Hepatic stellate cell (primary cell): ENCODE data around the gene CPAMD8.
"Not testable (repeated sequence)": the region's sequence is repeated elsewhere in the genome, so short reads cannot be mapped to it uniquely, and the experiment has no call there.

Experiments used
- DNase-seq: peaks from one replicate; pipeline ENCODE4 v3.0.0; 2011; ENCODE audit warnings: low spot score

Gene CPAMD8

DNA sequence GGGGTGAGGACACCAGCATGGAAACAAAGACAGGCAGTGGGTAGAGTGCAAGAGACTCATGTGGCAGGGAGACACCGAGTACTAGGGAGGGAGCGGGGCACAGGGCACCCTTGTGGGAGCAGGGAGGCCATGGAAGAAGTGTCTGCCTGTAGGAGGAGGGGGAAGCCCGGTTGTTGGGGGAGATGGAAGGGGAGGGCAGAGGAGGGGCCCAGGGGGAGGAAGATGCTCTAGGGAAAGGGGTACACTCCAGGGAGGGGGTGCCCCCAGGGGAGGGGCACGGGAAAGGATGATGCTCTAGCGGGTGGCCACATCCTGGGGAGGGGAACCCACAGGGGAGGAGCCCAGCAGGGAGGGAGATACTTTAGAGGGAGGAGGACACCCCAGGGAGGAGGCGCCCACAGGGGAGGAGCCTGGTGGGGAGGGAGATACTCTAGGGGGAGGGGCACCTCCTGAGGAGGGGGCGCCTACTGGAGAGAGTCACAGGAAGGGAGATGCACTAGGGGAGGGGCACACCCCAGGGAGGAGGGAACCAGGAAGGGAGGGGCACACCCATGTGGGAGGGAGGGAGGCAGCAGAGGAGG, 24.9 kb downstream of the CPAMD8 start:
- DNase-seq: no peak

DNA sequence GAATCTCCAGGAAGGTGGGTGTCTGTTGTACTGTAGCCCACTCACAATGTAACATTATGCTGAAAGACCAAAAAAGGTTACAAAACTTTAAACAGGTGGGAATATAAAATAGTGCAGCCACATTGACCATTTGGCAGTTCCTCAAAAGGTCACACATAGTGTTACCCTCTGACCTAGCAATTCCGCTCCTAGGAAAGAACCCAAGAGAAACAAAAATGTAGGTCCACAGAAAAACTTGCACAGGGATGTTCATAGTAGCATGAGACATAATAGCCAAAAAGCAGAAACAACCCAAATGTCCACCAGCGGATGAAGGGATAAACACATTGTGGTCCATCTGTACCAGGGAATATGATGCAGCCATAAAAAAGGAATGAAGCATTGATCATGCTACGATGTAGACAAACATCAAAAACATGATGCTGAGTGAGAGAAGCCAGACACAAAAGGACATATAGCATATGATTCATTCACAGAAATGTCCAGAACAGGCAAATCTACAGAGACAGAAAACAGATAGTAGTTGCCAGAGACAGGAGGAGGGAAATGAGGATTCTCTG, 27.9 kb downstream of the CPAMD8 start:
- no peak for DNase-seq

DNA sequence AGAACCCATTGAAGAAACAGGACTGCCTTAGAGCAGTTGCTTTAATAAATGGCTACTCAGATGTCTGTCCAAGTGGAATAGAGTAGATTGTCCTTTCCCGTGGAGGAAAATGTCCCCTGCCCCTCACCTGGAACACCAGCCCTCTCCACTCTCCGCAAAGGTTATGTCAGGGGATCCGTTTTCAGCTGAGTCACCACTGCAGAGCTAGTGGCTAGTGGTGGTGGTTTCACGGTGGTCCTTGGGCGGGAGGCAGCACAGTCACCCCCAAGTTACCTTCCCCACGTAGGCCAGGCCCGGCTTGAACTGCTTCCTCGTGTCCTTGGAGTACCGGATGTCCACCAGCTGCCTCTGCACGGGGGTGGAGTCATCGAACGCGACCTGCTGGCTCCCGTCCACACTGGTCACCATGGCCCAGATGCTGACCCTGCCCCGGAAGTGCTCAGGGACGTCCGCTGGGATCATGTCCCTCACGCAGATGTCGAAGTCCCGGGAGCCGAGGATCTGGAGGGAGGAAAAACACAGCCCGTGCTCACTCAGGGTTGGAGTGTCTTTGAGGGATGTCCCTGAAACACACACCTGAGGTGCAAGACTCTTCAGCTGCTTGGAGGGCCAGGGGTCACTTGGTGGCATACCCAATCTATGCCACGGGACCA, 29.6 kb downstream of the CPAMD8 start:
- DNase-seq: not testable (repeated sequence)

DNA sequence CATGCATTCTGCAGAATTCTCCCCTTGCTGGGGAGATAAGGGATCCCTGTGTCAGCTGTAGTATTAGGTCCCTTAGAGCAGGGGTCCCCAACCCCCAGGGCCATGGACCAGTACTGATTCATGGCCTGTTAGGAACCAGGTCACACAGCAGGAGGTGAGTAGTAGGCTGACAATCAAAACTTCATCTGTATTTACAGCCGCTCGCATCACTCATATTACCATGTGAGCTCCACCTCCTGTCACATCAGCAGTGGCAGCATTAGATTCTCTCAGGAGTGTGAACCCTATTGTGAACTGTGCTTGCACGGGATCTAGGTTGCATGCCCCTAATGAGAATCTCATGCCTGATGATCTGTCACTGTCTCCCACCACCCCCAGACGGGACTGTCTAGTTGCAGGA, 37.9 kb downstream of the CPAMD8 start:
- DNase-seq: no peak

DNA sequence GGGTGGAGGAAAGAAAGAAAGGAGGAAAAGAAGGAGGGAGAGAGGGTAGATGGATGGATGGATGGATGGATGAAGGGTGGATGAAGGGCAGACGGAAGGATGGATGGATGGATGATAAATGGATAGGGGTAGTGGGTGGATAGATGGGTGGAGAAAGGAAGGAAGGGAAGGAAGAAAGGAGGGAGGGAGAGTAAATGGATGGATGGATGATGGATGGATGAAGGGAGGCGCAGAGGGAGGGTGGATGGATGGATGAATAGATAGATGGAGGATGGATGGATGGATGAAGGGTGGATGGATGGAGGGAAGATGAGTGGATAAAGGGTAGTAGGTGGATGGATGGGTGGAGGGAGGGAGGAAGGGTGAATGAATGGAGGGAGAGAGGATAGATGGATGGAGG, 41.2 kb downstream of the CPAMD8 start:
- no peak for DNase-seq

DNA sequence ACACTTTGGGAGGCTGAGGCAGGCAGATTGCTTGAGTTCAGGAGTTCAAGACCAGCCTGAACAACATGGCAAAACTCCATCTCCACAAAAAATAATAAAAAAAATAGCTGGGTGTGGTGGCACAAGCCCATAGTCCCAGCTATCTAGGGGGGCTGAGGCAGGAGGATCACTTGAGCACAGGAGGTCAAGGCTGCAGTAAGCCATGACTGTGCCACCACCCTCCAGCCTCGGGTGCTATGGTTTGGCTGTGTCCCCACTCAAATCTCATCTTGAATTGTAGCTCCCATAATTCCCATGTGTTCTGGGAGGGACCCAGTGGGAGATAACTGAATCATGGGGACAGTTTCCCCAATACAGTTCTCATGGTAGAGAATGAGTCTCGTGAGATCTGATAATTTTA, 44.0 kb downstream of the CPAMD8 start:
- not testable (repeated sequence) for DNase-seq

DNA sequence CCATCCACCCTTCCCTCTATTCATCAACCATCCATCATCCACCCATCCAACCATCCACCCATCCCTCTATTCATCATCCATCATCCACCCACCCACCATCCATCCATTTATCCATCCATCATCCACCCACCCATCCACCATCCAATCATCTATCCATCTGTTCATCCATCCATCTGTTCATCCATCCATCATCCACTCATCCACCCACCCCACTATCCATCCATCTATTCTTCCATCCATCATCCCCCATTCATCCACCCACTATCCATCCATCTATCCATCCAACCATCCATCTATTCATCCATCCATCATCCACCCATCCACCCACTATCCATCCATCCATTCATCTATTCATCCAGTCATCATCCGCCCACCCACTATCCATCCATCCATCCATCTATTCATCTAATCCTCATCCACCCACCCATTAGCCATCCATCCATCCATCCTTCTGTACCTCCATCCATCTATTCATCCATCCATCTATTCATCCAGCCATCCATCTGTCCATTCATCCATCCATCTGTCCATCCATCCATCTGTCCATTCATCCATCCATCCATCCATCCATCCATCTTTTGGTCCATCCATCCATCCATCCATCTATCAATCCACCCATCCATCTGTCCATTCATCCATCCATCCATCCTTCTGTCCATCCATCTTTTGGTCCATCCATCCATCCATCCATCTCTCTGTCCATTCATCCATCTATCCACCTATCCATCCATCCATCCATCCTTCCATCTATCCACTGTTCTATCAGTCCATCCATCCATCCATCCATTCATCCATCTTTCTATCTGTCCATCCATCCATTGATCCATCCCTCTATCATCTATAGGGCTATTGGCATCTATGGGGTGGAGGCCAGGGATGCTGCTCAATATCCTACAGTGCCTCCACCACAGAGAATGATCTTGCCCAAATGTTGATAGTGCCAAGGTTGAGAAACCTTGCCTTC, 47.5 kb downstream of the CPAMD8 start:
- no peak for DNase-seq

DNA sequence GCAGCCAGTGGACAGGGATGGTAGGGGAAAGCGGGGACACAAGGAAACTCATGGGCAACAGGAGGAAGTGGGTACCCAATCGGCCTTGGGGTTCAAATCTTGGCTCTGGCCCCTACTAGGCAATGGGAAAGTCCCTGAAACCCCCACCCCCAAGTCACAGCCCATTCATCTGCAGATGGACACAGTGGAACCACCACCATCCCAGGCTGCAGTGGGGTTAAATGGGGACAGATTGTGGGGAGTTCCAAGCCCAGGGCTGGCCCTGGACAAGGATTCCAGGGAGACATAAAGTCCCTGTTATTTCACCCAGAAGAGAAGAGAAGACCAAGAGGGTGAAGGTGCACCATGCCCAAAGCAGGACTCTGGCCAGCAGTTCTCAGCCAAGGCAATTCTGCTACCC, 48.5 kb downstream of the CPAMD8 start:
- DNase-seq: no peak

DNA sequence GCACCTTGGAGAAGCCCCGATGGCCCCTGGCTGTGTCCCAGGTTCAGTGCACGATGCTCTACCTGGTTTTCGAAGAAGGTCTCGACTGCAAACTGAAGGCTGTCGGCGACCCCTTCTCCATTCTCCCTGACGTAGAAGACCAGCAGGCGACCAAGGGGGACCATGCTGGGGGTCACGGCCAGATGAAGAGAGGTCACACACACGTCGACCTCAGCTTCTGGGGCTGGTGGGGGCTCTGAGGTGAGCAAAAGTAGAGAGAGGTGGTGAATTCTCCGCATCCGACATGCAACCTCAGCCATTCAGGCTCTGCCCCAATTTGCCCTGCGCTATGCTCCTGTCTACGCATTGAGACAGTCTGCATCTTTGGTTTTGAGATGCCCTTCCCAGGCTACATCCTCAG, 49.3 kb downstream of the CPAMD8 start:
- DNase-seq: no peak

DNA sequence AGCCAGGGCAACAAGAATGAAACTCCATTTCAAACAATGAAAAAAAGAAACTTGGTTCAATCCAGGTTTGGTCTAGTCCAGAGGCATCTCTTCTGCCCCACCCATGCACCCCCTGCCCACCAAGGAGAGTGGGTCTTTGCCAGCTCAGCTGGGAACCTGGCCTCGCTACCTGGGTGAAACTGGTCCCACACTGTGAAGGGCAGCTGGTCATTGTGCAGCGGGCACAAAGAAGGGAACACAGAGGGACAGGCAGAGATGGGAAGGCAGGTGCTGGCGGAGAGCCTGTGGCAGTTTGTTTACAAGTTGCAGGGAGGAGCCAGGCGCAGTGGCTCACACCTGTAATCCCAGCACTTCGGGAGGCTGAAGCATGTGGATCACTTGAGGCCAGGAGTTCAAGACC, 50.2 kb downstream of the CPAMD8 start:
- no peak for DNase-seq

DNA sequence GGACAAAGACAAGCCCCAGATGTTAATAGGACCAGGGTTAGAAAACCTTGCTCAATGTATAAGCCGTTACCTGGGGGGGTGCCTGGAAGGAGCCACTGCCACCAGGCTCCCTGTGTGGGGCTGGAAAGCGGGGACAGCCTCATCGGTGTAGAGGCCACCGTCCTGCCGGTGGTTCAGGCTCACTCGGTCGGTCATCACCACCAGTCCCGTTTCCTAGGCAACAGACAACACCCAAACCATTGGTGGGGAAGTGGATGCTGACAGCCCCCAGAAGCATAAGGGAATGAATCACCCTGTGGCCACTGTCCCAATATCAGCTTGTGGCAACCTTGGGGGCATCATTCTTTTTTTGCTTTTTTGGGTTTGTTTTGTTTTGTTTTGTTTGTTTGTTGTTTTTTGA, 55.8 kb downstream of the CPAMD8 start:
- no peak for DNase-seq

DNA sequence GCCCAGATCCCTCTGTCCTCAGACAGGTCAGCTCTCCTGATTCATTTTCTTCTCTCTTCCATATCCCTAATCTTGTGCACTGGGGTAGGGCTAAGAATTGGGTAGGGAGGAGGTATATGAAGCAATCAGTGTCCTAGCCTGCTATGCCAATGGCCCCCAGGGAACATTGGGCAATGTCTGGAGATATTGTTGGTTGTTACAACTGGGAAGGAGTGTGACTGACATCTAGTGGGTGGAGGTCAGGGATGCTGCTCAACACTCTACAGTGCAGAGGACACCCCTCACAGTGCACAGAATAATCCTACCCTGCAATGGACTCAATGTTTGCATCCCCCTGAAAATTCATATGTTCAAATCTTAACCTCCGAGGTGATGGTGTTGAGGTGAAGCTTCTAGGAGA, 57.5 kb downstream of the CPAMD8 start:
- DNase-seq: no peak

DNA sequence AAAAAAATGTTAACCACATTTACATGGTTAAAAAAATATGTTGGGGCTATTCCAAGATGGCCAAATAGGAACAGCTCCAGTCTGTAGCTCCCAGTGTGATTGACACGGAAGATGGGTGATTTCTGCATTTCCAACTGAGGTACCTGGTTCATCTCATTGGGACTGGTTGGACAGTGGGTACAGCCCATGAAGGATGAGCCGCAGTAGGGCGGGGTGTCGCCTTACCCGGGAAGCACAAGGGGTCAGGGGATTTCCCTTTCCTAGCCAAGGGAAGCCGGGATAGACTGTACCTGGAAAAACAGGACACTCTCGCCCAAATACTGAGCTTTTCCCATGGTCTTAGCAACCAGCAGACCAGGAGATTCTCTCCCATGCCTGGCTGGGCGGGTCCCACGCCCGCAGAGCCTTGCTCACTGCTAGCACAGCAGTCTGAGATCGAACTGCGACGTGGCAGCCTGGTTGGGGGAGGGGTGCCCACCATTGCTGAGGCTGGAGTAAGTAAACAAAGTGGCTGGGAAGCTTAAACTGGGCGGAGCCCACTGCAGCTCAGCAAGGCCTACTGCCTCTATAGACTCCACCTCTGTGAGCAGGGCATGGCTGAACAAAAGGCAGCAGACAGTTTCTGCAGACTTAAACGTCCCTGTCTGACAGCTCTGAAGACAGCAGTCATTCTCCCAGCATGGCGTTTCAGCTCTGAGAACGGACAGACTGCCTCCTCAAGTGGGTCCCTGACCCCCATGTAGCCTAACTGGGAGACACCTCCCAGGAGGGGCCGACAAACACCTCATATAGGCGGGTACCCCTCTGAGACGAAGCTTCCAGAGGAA, 65.4 kb downstream of the CPAMD8 start:
- DNase-seq: not testable (repeated sequence)

DNA sequence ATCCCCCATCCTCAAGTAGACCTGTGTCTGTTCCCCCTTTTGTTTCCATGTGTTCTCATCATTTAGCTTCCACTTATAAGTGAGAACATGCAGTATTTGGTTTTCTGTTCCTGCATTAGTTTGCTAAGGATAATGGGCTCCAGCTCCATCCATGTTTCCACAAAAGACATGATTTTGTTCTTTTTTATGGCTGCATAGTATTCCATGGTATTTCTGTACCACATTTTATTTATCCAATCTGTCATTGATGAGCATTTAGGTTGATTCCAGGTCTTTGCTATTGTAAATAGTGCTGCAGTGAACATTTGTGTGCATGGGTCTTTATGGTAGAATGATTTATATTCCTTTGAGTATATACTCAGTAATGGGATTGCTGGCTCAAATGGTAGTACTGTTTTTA, 68.3 kb downstream of the CPAMD8 start:
- DNase-seq: not testable (repeated sequence)

DNA sequence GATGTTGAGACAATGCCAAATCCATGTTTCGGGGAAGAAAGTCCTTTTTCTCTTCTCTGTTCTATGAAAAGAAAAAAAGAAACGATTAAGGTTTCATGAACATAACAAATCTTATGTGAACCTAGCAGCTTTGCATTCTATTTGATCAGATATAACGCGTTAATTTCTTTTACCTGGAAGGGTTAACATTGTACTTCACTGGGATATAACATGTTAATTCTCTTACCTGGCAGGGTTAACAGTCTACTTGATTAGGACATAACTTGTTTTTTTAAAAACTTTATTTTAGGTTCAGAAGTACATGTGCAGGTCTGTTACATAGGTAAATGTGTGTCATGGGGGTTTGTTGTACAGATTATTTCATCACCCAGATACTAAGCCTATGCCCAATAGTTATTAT, 68.8 kb downstream of the CPAMD8 start:
- DNase-seq: no peak

DNA sequence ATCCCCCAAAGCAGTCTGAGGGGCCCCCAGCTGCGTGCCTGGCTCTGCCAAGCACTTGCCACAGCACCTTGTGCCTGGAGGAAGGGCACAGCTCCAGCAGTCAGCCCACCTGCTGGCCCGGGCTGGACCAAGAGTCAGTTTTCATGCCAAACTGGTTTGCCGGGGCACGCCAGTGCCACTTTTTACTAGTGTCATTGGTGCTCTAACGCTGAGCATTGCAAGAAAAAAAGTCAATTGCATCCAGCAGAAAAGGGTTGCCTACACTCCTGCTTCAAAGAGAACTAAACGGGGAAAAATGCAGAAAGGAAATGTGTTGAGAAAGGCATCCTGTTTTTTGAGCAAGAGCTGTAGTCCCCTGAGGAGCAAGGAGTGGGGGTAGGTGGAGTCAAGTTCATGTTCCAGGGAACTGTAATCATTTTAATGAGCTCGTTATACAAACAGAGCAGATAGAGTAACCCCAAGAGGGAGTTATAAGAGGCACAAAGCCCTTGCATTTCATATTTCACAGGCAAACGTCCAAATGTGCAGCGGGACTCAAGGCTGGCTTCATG, 69.4 kb downstream of the CPAMD8 start:
- DNase-seq: no peak

DNA sequence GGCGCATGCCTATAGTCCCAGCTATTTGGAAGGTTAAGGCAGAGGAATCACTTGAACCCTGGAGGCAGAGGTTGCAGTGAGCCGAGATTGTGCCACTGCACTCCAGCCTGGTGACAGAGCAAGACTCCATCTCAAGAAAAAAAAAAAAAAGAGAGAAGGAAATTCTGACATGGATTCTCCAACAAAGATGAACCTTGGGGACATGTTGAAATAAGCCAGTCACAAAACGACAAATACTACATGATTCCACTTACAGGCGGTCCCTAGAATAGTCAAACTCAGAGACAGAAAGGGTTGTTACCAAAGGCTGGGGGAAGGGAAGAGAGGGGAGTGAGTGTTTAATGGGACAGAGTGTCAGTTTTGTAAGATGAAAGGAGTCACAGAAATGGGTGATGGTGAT, 71.4 kb downstream of the CPAMD8 start:
- DNase-seq: no peak

DNA sequence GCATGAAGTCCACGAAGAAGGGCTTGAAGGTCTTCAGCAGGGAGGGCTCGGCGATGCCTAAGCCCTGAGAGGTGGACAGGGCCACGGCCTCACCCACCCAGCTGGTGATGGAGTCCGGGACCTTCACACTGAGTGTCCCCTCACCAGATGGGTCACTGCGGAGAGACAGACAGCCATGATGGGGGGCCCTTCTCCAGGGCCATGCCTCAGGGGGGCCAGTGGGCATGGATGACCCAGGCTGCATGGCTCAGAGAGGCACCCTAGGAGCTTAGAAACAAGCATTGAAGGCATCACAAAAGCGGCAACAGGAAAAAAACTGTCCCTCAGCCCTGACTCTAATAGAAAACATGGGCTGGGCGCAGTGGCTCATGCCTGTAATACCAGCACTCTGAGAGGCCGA, 74.6 kb downstream of the CPAMD8 start:
- no peak for DNase-seq

DNA sequence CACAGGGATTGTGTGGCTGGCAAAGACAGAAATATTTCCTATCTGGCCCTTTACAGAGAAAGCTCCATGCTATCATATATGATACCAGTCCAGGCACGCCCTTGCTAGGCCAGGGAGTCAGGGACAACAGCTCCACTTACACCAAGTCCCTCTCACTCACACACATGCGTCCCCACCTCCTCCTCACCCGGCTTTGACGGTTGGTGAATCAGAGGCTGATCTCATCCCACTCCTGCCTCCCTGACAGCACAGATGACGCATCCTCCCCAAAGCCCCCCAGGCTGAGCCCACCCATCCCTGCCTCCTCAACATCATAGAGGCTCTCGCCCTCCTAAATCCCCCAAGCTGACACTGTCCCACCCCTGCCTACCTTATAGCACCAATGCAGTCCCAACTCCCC, 75.1 kb downstream of the CPAMD8 start:
- DNase-seq: no peak

DNA sequence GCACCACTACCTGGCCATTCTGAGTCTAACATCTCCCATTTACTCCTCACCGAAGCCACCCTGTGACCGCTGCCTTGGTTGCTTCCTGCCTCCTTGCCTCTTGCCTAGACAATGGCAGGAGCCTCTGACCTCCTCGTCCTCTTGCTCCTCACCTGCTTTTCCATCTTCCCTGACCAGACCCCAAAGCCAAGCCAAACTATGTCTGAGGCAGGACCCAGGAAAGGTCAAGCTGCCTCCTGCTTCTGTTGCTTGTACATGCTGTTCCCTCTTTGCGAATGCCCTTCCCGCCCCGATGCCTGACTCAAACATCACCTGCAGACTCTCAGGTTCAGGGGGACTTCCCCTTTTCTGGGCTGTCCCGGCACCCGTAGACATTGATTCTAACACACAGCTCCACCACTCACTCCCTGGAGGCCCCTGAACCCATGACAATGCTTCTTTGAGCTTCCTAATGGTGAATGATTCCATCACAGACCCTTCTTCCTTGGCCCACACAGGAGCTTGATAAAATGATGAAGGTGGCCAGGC, 77.0 kb downstream of the CPAMD8 start:
- DNase-seq: no peak
